Small intestine (tissue), 7 donors: ENCODE measurements around the gene RYR2. TPM values are rescaled to one million over a fixed set of nuclear protein-coding genes. Genes with fewer than 3 reads are reported as not detected.

Source experiments
- DNase-seq, 2 donors: peaks; one replicate each; pipeline versions ENCODE4 v3.0.0 to v3.0.0-alpha.2; 2013
- FAIRE-seq: peaks from 2 replicates; lab custom pipeline; 2012; peaks lifted over from hg19 to GRCh38; lab: Jason Lieb, UNC
- H3K27ac ChIP-seq, 3 donors: one replicate each; pipeline ENCODE4 v1.5.1; 2013; ENCODE audit warnings: low read length in 2 of 3, mild to moderate bottlenecking in 2 of 3, control low read depth in 1 of 3, inconsistent platforms in 1 of 3, low read depth in 1 of 3, moderate library complexity in 1 of 3
- H3K27me3 ChIP-seq, 3 donors: one replicate each; pipeline ENCODE4 v1.6.1; 2013; ENCODE audit warnings: low read length in 3 of 3, inconsistent platforms in 1 of 3; ENCODE audit not compliant: control insufficient read depth in 3 of 3, insufficient read depth in 3 of 3
- H3K36me3 ChIP-seq, 3 donors: one replicate each; pipeline ENCODE4 v1.6.1; 2013; ENCODE audit warnings: low read length in 3 of 3, inconsistent platforms in 1 of 3, low read depth in 1 of 3, mild to moderate bottlenecking in 1 of 3, moderate library complexity in 1 of 3; ENCODE audit not compliant: control insufficient read depth in 3 of 3, insufficient read depth in 2 of 3
- H3K4me1 ChIP-seq, 3 donors: one replicate each; pipeline ENCODE4 v1.6.1; 2013; ENCODE audit warnings: low read length in 2 of 3, inconsistent platforms in 1 of 3, low read depth in 1 of 3, mild to moderate bottlenecking in 1 of 3, moderate library complexity in 1 of 3; ENCODE audit not compliant: control insufficient read depth in 3 of 3, insufficient read depth in 2 of 3
- H3K4me3 ChIP-seq, 3 donors: one replicate each; pipeline ENCODE4 v1.5.1; 2013; ENCODE audit warnings: low read length in 3 of 3, control low read depth in 1 of 3, inconsistent platforms in 1 of 3, low read depth in 1 of 3, mild to moderate bottlenecking in 1 of 3, moderate library complexity in 1 of 3
- H3K9me3 ChIP-seq, 2 donors: one replicate each; pipeline ENCODE4 v1.6.1; 2013; ENCODE audit warnings: low read depth in 1 of 2, low read length in 1 of 2; ENCODE audit not compliant: control insufficient read depth in 2 of 2, insufficient read depth in 1 of 2
- WGBS, 3 donors: extraction: QIAGEN DNeasy Blood & Tissue Kit; methylation state at CpG; one replicate each; pipeline ENCODE4 v1.1.7; 2013; 5-methylcytosine and 5-hydroxymethylcytosine counted together
- polyA plus RNA-seq, 4 donors: library from polyadenylated mRNA; stranded (reverse) in 3 of 4; unstranded in 1 of 4; fragments of 200-250 nt in 3 of 4; fragments of 120-200 nt in 1 of 4; gene quantifications; one replicate each; pipeline versions ENCODE4 v1.2.1 to v1.2.3, GENCODE V29; 2013
- donor health status: healthy with polysubstance abuse.
- donor health status: control.
- donor health status: control.
- donor health status: Bipolar disorder and iron deficiency.
- donor health status: healthy.

RYR2 gene
- polyA plus RNA-seq, 4 donors: 0.22 to 1.5 (median 0.62) TPM

DNA sequence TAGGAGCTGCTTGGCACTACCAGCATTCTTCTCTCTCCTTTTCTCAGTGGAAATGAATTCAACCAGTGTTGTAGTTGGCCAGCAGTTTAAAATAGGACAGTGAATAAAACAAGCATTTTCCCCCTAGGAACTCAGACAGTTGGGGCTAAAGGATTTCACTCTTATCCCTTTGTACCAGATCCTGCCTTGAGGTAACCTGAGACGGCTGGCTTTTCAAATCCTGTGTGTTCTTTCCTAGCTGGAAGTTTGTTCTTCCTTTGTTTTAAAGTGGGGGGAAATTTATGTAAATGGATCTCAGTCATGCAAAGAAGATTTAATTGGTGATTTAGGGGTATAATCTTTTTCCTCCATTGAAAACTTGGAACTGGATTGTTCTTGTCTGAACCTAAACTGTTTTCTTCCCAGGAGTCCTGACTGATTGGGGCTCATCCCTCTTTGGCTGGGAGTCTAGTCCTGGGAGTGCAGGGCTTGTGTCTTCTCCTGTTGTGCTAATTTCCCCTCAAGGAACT lies 825.5 kb downstream of the RYR2 start:
- Histone ChIP-seq H3K9me3 (no peaks in the 10 kb centered on the region), H3K27ac (no peak overlapping the region), H3K4me3 (no peak overlapping the region), H3K27me3 (no peaks in the 10 kb centered on the region), H3K4me1 (peaks cover 0 to 8% (median 2%) of the 10 kb centered on the region in 3 donors), H3K36me3 (no peaks in the 10 kb centered on the region)
- DNase-seq (no peak), FAIRE-seq (no peak)
- 75 to 93% (median 88%) methylated on average over 1 of the region's 1 CpG for WGBS, 3 donors

DNA sequence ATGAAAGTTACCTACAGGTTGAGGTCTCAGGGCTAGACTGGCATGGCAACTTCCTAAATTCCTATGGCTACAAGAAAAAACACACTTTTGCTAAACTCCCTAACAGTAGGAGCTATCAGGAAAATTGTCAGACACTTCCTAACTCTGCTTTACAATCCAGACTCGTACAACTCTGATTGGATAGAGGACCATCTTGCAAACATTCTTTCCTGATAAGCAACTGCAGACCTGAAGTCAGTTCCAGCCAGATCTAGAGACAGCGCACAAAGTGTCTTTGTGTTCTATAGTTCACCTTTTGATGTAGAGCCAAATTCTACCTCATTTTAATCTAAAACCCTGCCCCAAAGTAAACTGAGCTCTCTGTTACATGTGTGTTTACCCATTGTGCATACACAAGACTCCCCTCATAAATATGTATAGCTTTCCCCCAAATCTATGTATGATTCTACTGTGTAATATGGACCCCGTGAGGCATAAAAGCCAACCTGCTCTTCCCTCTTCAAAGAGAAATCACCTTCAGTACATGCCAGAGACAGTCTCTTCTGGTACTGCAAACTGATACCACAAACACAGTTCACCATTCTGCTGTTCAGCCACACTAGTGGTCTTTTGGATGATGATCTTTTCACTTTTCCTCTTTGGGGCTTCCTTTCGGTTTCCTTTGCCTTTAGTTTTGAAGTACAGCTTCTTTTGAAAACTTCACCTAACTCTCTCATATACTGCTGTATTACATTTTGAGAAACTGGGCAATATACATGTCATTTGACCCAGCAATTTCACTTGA lies 827.0 kb downstream of the RYR2 start:
- FAIRE-seq: no peak

GRCh38 chr1:237873487-237874211 lies 831.7 kb downstream of the RYR2 start:
- no peak overlapping the region for H3K27ac ChIP-seq

More for the DNA sequence above, 827.0 kb downstream of the RYR2 start:
- peak; percentile 36 to 56 for DNase-seq
- H3K36me3 ChIP-seq: no peaks in the 10 kb centered on the region
- WGBS, 3 donors: 29 to 53% (median 39%) methylated on average over 4 of the region's 4 CpGs
- no peak overlapping the region for H3K4me3 ChIP-seq
- no peak overlapping the region for H3K27ac ChIP-seq
- peaks cover 0 to 8% (median 2%) of the 10 kb centered on the region in 3 donors for H3K4me1 ChIP-seq
- H3K9me3 ChIP-seq: no peaks in the 10 kb centered on the region
- H3K27me3 ChIP-seq: no peaks in the 10 kb centered on the region

GRCh38 chr1:237875291-237875690 lies 833.3 kb downstream of the RYR2 start:
- Histone ChIP-seq H3K36me3 (no peaks in the 10 kb centered on the region), H3K4me1 (no peaks in the 10 kb centered on the region), H3K9me3 (no peaks in the 10 kb centered on the region), H3K27me3 (peaks cover 0 to 1% (median 0%) of the 10 kb centered on the region in 3 donors), H3K4me3 (no peak overlapping the region), H3K27ac (no peak overlapping the region)
- WGBS, 3 donors: 89 to 94% (median 92%) methylated on average over 8 of the region's 8 CpGs
- DNase-seq (no peak), FAIRE-seq (no peak)

More at GRCh38 chr1:237873487-237874211, 831.7 kb downstream of the RYR2 start:
- Histone ChIP-seq H3K9me3 (no peaks in the 10 kb centered on the region), H3K27me3 (peaks cover 0 to 1% (median 0%) of the 10 kb centered on the region in 3 donors), H3K36me3 (no peaks in the 10 kb centered on the region), H3K4me1 (peaks cover 0 to 4% (median 0%) of the 10 kb centered on the region in 3 donors), H3K4me3 (no peak overlapping the region)
- 59 to 72% (median 60%) methylated on average over 4 of the region's 4 CpGs for WGBS, 3 donors
- DNase-seq (no peak), FAIRE-seq (no peak)

DNA sequence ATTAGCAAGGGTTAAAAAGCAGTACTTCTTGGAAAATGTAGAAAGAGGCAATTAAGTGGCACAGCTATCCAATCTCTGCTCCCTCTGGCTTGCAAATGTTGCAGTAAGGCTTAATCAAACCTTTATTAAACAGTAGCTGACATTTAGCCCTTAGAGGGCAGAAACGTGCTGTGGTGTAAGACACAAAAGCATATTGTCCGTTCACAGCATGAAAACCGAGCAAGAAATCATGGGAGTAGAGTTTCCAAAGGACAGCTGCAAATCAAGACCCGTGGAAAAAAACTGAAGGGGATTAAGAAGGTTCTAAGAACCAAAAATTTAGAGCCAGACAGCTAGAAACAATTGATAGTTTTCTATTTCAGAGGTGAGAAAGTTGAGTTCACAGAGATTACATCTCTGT lies 835.6 kb downstream of the RYR2 start:
- H3K4me3 ChIP-seq: no peak overlapping the region
- H3K27me3 ChIP-seq: peaks cover 0 to 1% (median 0%) of the 10 kb centered on the region in 3 donors
- DNase-seq (no peak), FAIRE-seq (no peak)
- H3K27ac ChIP-seq: no peak overlapping the region
- no peaks in the 10 kb centered on the region for H3K36me3 ChIP-seq
- H3K4me1 ChIP-seq: no peaks in the 10 kb centered on the region
- WGBS, 3 donors: 31 to 56% (median 36%) methylated on average over 4 of the region's 4 CpGs
- no peaks in the 10 kb centered on the region for H3K9me3 ChIP-seq

- no peak for FAIRE-seq
- 27 to 76% (median 70%) methylated on average over 1 of the region's 1 CpG for WGBS, 3 donors
- H3K27ac ChIP-seq: no peak overlapping the region
These were observed 836.4 kb downstream of the RYR2 start for GRCh38 chr1:237878406-237878805.

DNA sequence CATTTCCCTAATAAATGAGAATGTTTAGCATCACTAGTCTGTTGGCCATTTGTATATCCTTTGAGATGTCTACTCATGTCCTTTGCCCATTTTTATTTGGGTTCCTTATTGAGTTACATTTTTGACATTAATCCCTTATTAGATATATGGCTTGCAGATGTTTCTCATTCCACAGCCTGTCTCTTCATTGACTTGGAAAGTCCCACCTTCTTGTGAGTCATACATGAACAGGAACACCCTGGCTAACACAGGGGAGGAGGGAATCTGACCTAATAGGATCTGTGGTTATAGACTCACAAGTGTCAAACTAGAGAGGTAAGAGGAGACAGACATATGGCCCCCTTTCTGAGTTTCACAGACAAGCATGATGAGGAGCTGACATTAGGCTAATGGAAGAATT lies 837.2 kb downstream of the RYR2 start:
- Histone ChIP-seq H3K27ac (no peak overlapping the region), H3K4me1 (no peaks in the 10 kb centered on the region), H3K9me3 (no peaks in the 10 kb centered on the region), H3K27me3 (peaks cover 0 to 1% (median 0%) of the 10 kb centered on the region in 3 donors), H3K4me3 (no peak overlapping the region), H3K36me3 (no peaks in the 10 kb centered on the region)
- DNase-seq: no peak
- FAIRE-seq: no peak

More at GRCh38 chr1:237878406-237878805, 836.4 kb downstream of the RYR2 start:
- Histone ChIP-seq H3K4me3 (no peak overlapping the region), H3K4me1 (no peaks in the 10 kb centered on the region), H3K27me3 (peaks cover 0 to 1% (median 0%) of the 10 kb centered on the region in 3 donors), H3K9me3 (no peaks in the 10 kb centered on the region), H3K36me3 (no peaks in the 10 kb centered on the region)
- DNase-seq: no peak
